ENCODE measurements around the gene C1GALT1.

Gene C1GALT1

GRCh38 chr7:7159063-7159658 is 23.2 kb upstream of the C1GALT1 start:
- peak overlapping the region; percentile 3 to 41 (median 32); a peak in 12 of 20 replicates for H3K4me3 ChIP-seq
- peak overlapping the region in 5 of 11 experiments; percentile 2 to 51 (median 19); a peak in 7 of 22 replicates for H3K9ac ChIP-seq
- H3K4me2 ChIP-seq = peak overlapping the region; percentile 54 to 88 (median 76)
- peak overlapping the region; percentile 14 to 96 (median 72); a peak in 19 of 22 replicates for H3K27ac ChIP-seq
- H3K4me1 ChIP-seq = peaks cover 45 to 53% (median 48%) of the 10 kb centered on the region in 10 experiments
- peaks cover 0 to 8% (median 2%) of the 10 kb centered on the region in 11 experiments; a peak in 8 of 22 replicates for H3K36me3 ChIP-seq
- peaks cover 19 to 42% (median 39%) of the 10 kb centered on the region in 11 experiments for H3K9me3 ChIP-seq (replicated peaks in 1 of 11)
- no peaks in the 10 kb centered on the region for H3K27me3 ChIP-seq
- H4K20me1 ChIP-seq = no peaks in the 10 kb centered on the region
- TF ChIP-seq Cebpa-rat (IDR thresholded peaks at IDR 0.05) = no peak

GRCh38 chr7:7164591-7164990 is 17.8 kb upstream of the C1GALT1 start:
- no peaks in the 10 kb centered on the region for H4K20me1 ChIP-seq
- TF ChIP-seq Cebpa-rat (IDR thresholded peaks at IDR 0.05) = no peak

GRCh38 chr7:7165372-7165771 is 17.0 kb upstream of the C1GALT1 start:
- Histone ChIP-seq H3K4me3 (no peak overlapping the region), H3K9ac (no peak overlapping the region)

More at GRCh38 chr7:7164591-7164990, 17.8 kb upstream of the C1GALT1 start:
- no peak overlapping the region for H3K4me2 ChIP-seq
- H3K4me3 ChIP-seq = no peak overlapping the region
- no peaks in the 10 kb centered on the region for H3K27me3 ChIP-seq
- peaks cover 0 to 22% (median 4%) of the 10 kb centered on the region in 11 experiments; a peak in 9 of 22 replicates for H3K36me3 ChIP-seq
- no peak overlapping the region for H3K27ac ChIP-seq
- peaks cover 14 to 48% (median 40%) of the 10 kb centered on the region in 11 experiments; a peak in 21 of 22 replicates for H3K9me3 ChIP-seq (replicated peaks in 1 of 11)
- no peak overlapping the region for H3K9ac ChIP-seq
- H3K4me1 ChIP-seq = peaks cover 8 to 15% (median 11%) of the 10 kb centered on the region in 10 experiments

GRCh38 chr7:7166318-7166717 is 16.0 kb upstream of the C1GALT1 start:
- H3K27me3 ChIP-seq = no peaks in the 10 kb centered on the region
- H3K4me2 ChIP-seq = no peak overlapping the region
- H3K9me3 ChIP-seq (replicated peaks in 1 of 11) = peaks cover 28 to 53% (median 44%) of the 10 kb centered on the region in 11 experiments
- no peak overlapping the region for H3K27ac ChIP-seq
- H3K9ac ChIP-seq = no peak overlapping the region
- H3K4me1 ChIP-seq = no peaks in the 10 kb centered on the region
- H3K4me3 ChIP-seq = no peak overlapping the region
- peaks cover 0 to 20% (median 4%) of the 10 kb centered on the region in 11 experiments; a peak in 9 of 22 replicates for H3K36me3 ChIP-seq
- no peak for TF ChIP-seq Cebpa-rat (IDR thresholded peaks at IDR 0.05)
- H4K20me1 ChIP-seq = no peaks in the 10 kb centered on the region

More at GRCh38 chr7:7165372-7165771, 17.0 kb upstream of the C1GALT1 start:
- no peaks in the 10 kb centered on the region for H4K20me1 ChIP-seq
- H3K36me3 ChIP-seq = peaks cover 0 to 23% (median 4%) of the 10 kb centered on the region in 11 experiments; a peak in 9 of 22 replicates
- H3K4me1 ChIP-seq = peaks cover 0 to 8% (median 3%) of the 10 kb centered on the region in 10 experiments; a peak in 17 of 20 replicates
- no peak for TF ChIP-seq Cebpa-rat (IDR thresholded peaks at IDR 0.05)
- H3K27ac ChIP-seq = no peak overlapping the region
- H3K9me3 ChIP-seq (replicated peaks in 1 of 11) = peaks cover 22 to 53% (median 44%) of the 10 kb centered on the region in 11 experiments; a peak in 21 of 22 replicates
- no peak overlapping the region for H3K4me2 ChIP-seq
- no peaks in the 10 kb centered on the region for H3K27me3 ChIP-seq

- H3K9me3 ChIP-seq (replicated peaks in 1 of 11) = peaks cover 56 to 76% (median 64%) of the 10 kb centered on the region in 11 experiments
These were observed 13.0 kb upstream of the C1GALT1 start for GRCh38 chr7:7169296-7169695.

GRCh38 chr7:7173956-7174632 is 8.2 kb upstream of the C1GALT1 start:
- H3K36me3 ChIP-seq = peaks cover 0 to 21% (median 10%) of the 10 kb centered on the region in 11 experiments; a peak in 11 of 22 replicates
- H3K4me1 ChIP-seq = peaks cover 0 to 19% (median 14%) of the 10 kb centered on the region in 10 experiments; a peak in 11 of 20 replicates
- H3K9ac ChIP-seq = no peak overlapping the region
- H4K20me1 ChIP-seq = no peaks in the 10 kb centered on the region
- H3K4me2 ChIP-seq = no peak overlapping the region
- no peak overlapping the region for H3K4me3 ChIP-seq
- H3K27ac ChIP-seq = no peak overlapping the region
- H3K27me3 ChIP-seq = no peaks in the 10 kb centered on the region
- TF ChIP-seq Cebpa-rat (IDR thresholded peaks at IDR 0.05) = no peak
- peaks cover 49 to 62% (median 54%) of the 10 kb centered on the region in 11 experiments for H3K9me3 ChIP-seq (replicated peaks in 1 of 11)

More at GRCh38 chr7:7169296-7169695, 13.0 kb upstream of the C1GALT1 start:
- Histone ChIP-seq H4K20me1 (no peaks in the 10 kb centered on the region), H3K27ac (no peak overlapping the region), H3K4me3 (no peak overlapping the region), H3K4me1 (no peaks in the 10 kb centered on the region), H3K4me2 (no peak overlapping the region), H3K27me3 (no peaks in the 10 kb centered on the region), H3K9ac (no peak overlapping the region), H3K36me3 (peaks cover 0 to 28% (median 13%) of the 10 kb centered on the region in 11 experiments; a peak in 13 of 22 replicates)
- no peak for TF ChIP-seq Cebpa-rat (IDR thresholded peaks at IDR 0.05)

GRCh38 chr7:7175075-7175695 is 7.2 kb upstream of the C1GALT1 start:
- H3K27ac ChIP-seq = no peak overlapping the region
- peaks cover 0 to 19% (median 14%) of the 10 kb centered on the region in 10 experiments; a peak in 11 of 20 replicates for H3K4me1 ChIP-seq
- H3K9ac ChIP-seq = no peak overlapping the region

GRCh38 chr7:7176406-7177043 is 5.8 kb upstream of the C1GALT1 start:
- no peaks in the 10 kb centered on the region for H4K20me1 ChIP-seq
- H3K9me3 ChIP-seq (replicated peaks in 1 of 11) = peaks cover 25 to 37% (median 29%) of the 10 kb centered on the region in 11 experiments
- H3K27ac ChIP-seq = peak overlapping the region in 3 of 11 experiments; percentile 23 to 45 (median 36); a peak in 4 of 22 replicates
- peak overlapping the region in 7 of 11 experiments; percentile 6 to 78 (median 38); a peak in 11 of 22 replicates for H3K4me2 ChIP-seq
- H3K36me3 ChIP-seq = peaks cover 0 to 21% (median 10%) of the 10 kb centered on the region in 11 experiments; a peak in 8 of 22 replicates
- 0 out of 22 replicates have a peak overlapping the region, but pooled peaks of 1 of the 11 experiments have one; percentile 3 for H3K9ac ChIP-seq
- no peak for TF ChIP-seq Cebpa-rat (IDR thresholded peaks at IDR 0.05)
- no peak overlapping the region; a peak in 1 of 20 replicates for H3K4me3 ChIP-seq
- no peaks in the 10 kb centered on the region for H3K27me3 ChIP-seq
- H3K4me1 ChIP-seq = peaks cover 10 to 29% (median 24%) of the 10 kb centered on the region in 10 experiments

More at GRCh38 chr7:7175075-7175695, 7.2 kb upstream of the C1GALT1 start:
- no peak for TF ChIP-seq Cebpa-rat (IDR thresholded peaks at IDR 0.05)
- Histone ChIP-seq H4K20me1 (no peaks in the 10 kb centered on the region), H3K36me3 (peaks cover 0 to 21% (median 10%) of the 10 kb centered on the region in 11 experiments; a peak in 8 of 22 replicates), H3K27me3 (no peaks in the 10 kb centered on the region), H3K4me3 (no peak overlapping the region), H3K9me3 (replicated peaks in 1 of 11) (peaks cover 38 to 51% (median 43%) of the 10 kb centered on the region in 11 experiments), H3K4me2 (no peak overlapping the region)
